HG02943 (cell line): Measurements from ENCODE around the gene PHRF1.

ENCODE experiments used
- ATAC-seq: cut with Tn5 transposase; IDR thresholded peaks from one replicate; pipeline ENCODE4 v1.9.1; 2021; ENCODE audit warnings: mild to moderate bottlenecking, low read depth, moderate library complexity; ENCODE audit not compliant: unreplicated experiment

The PHRF1 gene

DNA sequence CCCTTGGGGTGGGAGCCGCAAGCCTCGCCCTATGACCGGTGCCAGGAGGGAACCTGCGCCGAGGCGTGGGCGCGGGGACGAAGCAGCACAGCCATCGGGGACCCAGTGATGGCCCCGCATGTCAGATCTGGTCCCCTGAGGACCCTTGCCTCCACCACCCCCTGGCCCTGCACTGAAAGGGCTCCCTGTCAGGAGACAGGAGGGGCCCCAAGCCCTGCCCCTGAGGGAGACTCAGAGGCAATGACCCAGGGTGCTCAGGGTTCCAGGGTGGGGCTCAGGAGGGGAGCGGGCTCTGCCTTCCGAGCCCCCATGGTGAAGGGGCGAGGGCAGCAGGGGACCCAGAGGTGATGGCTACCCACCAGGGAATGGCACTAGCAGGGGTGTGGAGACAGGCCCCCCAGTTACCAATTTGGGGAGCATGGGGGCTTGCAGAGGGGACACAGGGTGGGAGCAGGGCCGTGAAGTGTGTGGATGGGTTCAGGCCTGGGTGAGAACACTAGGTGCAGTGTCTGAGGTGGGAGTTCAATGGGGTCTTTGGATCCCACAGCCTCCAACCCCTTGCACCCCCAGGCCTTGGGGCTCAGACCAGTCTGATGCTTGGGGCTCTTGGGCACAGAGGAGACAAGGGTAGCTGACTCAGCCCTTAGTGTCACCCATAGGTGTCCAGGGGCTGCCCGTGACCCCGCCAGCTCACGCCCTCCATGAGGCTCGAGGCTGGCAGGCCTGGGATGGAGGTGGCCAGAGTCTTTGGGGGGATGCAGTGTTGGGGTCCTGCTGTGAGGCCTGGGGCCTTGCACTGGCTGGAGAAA lies 38.4 kb upstream of the PHRF1 start:
- ATAC-seq = no peak

DNA sequence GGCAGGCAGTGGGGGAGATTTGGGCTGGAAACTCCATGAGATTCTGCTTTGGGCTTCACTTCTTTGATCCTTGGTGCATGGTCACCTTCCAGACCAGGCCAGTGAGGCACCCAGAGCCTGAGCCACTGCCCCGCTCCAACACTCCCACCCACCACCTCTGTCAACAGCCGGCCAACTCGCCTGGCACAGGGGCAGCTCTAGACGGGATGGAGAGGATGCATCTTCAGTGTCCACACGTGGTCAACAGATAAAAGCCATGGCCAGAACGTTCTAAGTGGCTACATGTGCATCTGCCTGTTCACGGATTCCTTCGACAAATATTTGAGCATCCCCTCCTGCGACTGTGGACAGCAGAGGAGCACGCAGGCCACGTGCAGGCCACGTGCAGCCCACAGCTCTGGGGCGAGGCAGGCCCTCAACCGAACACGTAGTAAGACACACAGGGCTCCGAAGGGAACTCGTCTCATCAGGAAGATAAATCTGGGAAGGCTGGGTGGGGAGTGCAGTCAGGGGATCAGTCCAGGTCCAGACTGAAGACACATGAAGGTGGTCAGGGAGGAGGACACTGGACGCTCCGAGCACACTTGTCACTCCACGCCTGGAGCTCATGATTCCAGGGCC lies 37.7 kb upstream of the PHRF1 start:
- no peak for ATAC-seq

DNA sequence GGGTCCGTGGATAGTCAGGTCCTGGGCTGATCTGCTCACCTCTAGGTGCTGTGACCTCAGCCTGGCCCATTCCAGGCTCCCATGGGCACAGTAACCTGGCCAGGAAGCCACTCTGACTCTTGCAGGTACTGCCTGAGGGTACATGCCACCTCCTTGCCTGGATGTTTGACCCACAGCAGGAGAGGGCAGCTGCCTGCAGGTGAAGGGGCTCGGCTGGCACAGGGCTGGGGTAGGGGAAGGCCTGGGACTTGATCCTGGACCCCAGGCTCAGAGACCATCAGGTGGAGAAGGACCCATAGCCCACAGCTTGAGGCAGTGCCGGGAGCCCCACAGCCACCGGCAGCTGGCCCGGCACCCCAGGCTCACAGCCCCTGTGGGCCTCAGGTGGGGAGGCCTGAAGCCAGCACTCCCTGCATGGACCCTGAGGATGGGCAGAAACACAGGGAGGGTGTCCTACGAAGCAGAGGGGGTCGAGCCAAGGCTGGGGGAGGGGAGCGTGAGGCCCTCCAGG lies 36.2 kb upstream of the PHRF1 start:
- ATAC-seq = no peak

DNA sequence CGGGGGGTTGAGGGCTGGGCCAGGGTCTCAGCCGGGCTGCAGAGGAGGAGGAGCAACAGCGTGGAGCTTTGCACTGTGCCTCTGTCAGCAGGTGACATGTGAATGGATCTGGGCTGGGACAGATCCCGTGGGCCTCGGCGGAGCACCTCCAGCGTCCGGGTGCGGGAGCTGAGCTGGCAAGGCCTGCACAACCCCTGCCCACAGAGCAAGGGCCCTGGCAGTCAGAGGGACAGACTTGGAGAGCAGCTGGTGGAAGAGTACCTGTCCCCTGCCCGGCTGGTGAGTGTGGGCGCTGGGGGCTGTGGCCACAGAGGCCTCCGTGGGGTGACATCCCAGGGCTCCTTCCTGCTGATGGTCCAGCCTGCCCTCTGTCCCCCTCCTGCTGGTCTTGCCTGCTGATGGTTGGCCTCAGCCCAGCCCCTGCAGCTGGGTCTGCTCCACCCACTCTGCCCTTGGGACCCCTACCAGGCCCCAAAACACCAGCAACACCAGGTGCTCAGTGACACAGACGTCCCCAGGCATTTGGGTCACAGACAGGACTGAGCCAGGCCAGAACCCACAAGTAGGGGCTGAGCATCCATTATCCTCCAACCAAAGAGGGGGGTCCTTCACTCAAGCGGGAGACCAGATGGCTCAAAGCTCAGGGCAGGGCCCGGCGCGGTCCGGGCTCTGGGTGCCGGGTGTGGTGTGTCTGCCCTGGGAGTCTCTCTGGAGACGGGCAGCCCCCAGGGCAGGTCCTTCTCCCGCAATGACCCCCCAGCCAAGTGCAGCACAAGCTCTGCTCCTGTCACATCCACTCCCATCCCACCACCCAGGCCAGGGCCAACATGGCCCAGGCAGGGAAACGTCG lies 35.5 kb upstream of the PHRF1 start:
- no peak for ATAC-seq

DNA sequence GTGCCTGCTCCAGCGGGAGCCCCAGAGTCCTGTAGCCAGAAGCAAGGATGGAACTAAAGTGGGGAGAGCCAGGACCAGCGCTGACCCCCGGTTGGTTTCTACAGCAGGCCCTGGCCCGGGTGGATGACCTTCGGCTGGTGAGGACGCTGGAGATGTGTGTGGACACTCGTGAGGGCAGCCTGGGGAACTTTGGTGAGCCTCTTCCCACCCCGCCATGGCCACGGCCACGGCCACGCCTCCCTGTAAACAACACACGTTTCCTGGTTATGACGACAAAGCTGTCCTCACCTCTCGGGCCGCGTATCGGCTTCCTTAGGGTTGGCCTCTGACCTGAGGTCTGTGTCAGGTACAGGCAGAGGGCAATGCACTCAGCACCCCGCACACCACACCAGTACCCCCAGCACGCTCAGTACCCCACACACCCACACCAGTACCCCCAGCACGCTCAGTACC lies 34.8 kb upstream of the PHRF1 start:
- ATAC-seq = no peak

DNA sequence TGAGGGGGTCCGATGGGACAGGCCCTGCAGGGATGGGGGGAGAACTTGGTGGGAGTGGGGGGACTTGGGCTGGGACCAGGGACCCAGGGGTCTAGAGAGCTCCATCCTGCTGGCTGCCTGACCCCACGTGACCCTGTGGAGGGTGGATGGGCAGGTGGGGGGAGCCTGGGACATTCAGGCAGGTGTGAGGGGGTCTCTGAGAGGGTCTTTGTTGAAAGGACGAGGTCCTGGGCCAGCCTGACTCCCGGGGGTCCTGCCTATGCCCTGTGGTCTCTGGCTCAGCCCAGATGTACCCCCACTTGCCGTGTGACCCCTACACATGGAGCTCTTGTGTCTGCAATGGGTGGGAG lies 31.5 kb upstream of the PHRF1 start:
- no peak for ATAC-seq

DNA sequence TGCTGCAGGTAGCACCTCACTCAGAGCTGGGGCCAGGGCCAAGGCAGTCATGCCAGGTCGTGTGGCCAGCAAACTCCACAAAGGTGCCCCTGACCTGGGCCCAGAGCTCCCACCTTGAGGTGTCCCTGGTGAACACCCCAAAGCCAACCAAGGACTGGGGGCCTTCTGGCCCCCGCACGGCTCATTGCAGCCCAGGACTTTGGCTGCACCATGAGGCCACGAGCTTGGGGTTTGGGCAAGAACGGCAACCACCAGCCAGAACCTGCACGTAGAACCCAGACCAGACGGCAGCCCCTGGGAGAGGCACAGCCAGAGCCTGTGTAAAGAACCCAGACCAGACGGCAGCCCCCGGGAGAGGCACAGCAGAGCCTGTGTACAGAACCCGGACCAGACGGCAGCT lies 31.1 kb upstream of the PHRF1 start:
- no peak for ATAC-seq

DNA sequence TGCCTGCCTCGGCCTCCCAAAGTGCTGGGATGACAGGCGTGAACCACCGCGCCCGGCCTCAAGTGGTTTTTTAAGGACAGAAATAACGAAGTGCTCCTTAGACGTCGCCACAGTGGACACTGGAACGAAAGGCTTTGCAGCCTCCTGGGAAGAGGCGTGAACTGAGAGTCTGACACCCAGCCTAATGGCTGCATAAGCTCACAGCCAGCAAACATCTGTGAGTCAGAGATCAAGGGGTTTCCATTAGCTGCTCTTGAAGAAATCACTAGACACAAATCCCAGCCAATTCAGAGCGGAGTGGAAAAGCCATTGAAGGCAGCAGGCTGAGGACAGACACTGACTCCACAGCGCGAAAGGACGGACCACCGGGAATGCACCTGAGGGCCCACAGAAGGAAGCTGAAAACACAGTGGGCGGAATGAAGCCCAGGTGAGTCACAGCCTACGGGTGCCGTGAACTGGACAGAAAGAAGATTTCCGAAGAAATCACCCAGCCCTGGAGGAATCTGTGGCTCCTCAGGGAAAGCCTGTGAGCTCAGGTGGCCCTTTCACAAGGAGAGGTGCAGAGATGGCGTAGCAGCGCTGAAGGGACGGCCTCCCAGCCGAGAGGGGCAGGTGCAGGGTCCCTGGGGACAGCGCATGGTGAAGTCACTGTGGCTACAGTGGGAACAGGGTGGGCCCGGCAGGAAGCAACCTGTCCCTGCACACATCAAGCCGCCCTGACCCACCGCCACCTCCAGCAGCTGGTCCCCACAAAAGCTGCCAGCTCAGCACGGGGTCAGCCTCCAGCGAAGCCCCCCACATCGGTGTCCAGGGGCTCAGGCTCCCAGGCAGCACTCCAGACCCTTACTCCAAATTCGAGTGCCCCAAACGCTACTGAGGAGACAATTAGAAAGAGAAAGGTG lies 27.3 kb upstream of the PHRF1 start:
- ATAC-seq = no peak

DNA sequence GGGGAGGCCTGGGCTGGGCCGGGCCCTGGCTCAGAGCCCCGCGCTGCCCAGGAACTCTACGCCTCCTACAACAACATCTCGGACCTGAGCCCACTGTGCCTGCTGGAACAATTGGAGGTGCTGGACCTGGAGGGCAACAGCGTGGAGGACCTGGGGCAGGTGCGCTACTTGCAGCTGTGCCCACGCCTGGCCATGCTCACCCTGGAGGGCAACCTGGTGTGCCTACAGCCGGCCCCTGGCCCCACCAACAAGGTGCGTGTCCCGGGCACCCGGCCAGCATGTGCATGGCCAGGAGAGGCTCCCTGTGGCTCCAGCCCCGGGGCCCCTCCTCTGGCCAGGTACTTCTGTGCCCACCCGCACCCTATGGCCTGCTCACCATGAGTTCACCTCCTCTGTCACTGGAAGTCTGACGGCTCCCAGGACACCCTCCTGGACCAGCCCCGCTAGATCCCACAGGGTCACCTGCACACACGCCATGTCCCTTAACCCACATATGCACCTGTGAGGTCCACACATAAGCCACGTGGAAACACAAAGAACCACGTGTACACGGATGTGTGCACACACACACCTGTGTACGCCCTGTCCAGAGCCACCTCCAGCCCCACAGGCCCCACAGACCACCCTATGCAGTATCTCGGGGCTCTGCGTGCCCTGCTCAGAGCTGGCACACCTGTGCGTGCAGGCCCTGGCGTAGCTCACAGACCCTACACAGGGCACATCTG lies 26.1 kb upstream of the PHRF1 start:
- ATAC-seq = no peak

DNA sequence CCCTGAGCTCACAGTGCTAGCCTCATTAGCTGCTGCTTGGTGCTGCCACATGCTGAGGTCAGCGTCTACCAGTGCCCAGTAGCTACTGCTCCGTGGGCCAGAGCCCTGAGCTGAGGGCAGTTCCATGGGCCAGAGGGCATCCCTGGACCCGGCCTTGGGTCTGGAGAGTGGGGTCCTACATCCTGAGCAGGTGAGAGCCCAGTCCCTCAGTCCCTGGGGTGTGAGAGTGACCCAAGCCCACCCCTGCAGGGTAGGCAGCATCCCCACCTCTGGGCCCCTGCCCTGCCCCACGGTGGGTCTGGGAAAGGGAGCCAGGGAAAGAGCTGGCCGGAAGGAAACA lies 25.6 kb upstream of the PHRF1 start:
- ATAC-seq = no peak

DNA sequence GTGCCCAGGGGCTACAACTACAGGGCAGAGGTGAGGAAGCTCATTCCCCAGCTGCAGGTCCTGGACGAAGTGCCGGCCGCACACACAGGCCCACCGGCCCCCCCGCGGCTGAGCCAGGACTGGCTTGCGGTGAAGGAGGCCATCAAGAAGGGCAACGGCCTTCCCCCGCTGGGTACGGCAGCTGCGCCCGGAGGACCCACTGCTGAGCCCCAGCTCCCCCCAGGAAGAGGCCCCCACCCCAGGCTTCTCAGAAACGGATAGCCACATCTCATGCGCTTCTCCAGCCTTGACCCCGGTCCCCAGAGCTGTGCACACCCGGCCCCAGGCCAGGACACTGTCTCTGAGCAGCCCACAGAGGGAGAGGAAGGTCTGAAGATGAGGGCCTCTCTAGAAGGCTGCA lies 25.1 kb upstream of the PHRF1 start:
- no peak for ATAC-seq

DNA sequence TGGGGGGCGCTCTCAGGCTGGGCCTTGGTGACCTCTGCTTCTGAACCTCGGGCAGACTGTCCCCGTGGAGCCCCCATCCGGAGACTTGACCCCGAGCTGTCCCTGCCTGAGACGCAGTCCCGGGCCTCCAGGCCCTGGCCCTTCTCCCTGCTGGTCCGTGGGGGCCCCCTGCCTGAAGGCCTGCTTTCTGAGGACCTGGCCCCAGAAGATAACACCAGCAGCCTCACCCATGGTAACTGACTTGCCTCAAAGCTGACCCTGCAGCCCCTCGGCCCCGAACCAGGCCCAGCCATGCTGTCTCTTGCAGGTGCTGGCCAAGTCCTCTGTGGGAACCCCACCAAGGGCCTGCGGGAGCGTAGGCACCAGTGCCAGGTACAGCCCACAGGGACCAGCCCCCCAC lies 24.7 kb upstream of the PHRF1 start:
- no peak for ATAC-seq

DNA sequence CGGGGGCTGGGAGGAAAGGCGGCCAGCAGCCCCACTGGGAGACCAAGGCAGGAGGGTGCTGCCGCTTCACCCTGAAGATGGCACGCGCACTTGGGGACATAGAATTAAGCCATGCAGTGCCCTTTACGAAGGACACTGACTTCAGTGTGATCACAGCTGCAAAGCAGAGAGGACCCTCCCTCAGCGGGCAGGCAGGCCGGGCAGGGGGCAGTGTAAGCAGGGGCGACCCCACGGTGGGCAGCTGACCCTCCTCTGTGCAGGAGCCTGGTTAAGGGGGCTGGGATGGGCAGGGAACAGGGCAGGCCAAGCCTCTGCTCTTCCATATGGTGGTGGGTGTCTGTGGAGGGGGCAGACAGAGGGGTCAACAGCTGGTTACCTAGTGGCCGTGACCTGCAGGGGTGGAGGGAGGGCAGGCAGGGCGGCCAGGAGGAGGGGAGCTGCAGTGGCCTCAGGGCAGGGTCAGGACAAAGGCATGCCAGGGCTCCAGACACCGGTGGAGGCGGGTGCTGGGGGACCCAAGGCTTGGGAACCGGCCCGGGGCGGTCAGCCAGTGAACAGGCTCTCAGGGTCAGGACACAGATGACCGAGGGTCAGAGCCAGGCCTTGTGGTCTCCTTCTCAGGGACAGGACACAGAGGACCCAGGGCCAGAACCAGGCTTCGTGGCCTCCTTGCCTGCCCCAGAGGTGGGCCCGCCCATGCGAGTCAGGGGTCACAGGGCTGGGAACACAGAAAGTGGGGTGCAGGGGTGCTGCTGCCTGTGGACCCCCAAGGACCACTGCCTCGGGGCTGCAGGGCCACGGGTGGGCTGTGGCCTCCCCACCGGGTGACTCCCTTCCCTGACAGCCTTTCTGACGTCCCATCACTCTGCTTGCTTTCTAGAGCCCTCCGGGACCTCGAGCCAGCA lies 22.9 kb upstream of the PHRF1 start:
- no peak for ATAC-seq

DNA sequence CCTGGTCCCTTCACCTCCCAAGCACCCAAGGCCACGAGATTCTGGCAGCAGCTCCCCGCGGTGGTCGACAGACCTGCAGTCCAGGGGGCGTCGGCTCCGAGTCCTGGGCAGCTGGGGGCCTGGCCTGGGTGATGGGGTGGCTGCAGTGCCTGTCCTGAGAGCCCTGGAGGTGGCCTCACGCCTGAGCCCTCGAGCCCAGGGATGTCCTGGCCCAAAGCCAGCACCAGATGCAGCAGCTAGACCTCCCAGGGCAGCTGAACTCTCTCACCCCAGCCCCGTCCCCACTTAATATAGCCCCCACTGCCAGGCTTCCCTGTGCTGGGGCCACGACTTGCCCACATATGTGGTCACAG lies 22.3 kb upstream of the PHRF1 start:
- ATAC-seq = no peak

DNA sequence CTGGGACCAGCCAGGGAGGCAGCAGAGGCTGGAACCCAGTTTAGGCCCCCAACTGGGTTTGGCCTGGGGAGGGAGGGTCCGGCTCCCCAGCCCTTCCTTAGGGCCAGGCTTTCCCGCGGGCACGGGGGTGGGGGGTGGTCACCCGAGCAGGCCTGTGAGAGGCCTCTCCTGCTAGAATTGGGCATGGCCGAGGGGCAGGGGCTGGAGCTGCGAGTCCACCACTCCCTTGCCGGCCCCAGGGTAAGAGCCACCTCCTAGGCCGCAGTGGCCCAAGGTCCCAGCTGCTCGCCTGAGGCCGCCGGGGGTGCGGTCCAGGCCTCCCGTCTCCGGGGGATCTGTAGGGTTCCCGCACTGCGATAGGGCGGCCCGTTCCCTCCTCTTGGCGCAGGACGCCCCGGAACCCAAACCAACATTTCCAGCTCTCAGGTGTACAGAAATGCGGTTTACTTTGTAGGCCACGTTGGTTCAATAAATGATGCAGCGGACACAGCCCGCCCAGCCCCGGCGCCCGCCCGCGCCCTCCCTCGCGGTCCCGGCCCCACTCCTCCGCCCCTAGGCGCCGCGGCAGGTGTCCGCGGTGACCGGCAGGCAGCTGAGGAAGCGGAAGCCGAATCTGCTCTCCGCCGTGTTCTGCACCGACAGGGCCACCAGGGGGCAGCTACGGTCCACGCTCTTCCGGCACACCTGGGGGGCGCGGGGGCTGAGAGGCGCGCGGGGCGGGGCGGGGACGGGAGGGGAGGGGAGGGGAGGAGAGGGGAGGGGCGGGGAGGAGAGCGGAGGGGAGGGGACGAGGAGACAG lies 21.6 kb upstream of the PHRF1 start:
- ATAC-seq = no peak

DNA sequence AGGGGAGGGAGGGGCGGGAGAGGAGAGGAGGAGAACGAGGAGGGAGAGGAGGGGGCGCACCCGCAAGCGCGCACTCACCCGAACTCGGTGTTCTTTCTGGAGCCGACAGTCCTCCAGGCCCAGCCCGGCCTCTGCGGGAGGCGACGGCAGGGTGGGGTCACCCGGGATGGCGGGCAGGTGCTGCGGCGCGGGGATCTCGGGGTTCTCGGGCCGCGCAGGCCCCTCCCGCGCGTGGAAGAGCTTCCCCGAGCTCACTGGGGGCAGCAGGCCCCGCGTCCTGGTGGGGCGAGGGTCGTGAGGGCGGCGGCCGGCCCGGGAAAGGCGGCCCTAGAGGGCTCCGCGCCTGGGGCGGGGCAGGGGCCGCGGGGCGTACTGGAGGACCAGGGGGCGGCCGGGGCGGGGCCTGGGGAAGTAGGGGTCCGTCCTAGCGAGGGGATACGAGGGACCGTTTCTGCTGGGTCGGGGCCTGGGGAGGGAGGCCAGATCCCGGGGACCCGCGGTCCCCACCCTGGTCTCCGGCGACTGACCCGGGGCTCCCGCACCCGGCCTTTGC lies 21.0 kb upstream of the PHRF1 start:
- ATAC-seq = no peak

DNA sequence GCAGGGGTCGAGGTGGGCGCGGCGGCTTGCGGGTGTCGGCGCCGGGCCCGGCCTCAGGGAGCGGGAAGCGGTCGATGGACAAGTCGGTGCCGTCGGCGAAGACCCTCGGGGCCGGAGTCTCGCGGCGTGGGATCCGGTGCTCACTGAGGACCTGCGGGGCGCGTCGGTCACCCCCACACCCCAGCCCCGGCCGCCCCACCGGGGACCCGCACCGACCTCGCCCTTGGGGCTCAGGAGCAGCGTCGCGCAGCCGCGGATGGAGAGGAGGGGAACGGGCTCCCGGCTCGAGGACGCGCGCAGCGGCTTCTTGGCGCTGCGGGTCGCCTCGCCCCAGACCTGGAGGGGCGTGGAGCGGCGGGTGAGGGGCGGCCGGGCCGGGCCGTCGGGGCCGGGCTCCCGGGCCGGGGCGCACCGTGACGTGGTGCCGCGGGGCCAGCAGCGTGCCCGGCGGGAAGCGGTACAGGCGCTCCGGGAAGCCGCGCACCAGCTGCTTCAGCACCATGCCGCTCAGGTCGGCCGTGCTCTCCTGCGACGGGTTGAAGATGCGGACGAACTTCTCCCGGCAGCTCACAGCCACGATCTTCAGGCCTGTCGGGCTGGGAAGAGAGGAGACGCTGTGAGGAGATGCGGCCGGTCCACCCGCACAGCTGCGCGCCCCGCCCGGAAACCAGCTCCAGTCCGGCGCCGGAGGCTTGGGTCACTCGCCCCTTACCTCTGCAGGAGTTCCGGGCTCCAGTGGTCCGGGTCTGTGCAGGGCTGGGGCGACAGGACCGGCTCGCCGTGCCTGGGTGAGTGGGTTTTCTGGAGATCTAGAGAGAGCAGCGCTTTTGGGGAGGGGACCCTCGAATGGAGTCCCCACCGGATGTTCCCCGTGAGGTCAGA lies 20.2 kb upstream of the PHRF1 start:
- ATAC-seq = no peak
